Nucleus accumbens (tissue), 56 donors: ENCODE data around the gene PRRG4.
"Not testable (repeated sequence)": the region's sequence is repeated elsewhere in the genome, so short reads cannot be mapped to it uniquely, and the experiment has no call there.

Source experiments
- DNase-seq, 56 donors: peaks; one replicate each; lab custom pipeline; 2025; lab: John Stamatoyannopoulos, UW

The PRRG4 gene

DNA sequence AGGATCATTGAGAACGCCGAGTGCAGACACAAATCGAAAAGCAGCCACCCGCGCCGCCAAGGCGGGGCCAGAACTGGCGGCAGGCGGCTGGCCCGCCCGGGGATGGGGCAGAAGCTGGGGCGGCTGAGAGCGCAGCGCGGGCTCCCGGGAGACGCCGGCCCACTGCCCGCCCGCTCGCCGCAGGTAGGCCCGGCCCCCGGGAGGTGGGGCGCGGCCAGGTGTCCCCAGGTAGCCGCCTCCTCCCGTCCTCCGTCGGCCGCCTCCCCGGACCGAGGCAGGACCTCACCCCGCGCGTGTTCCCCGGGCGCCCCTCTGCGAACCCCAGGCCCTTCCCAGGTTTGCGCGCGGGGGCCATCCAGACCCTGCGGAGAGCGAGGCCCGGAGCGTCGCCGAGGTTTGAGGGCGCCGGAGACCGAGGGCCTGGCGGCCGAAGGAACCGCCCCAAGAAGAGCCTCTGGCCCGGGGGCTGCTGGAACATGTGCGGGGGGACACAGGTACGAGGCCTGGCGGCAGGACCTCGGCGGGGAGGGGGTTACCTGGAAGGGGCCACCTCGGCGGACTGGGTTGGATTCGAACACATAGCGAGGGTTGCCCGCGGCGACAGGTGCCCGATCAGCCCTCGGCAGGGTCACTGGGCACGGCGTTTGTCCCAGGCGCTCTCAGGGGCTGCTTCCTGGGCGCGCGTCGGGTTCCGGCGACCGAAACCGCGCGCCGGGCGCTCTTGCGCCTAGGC lies at the start of gene PRRG4:
Gene PRRG4, plus strand, starts transcription at position 248 of the 733 bp plus-strand sequence. CDS start 603 bp downstream, outside the sequence.
- peak in 34 of 56 donors; percentile 2 to 69 (median 14) for DNase-seq

DNA sequence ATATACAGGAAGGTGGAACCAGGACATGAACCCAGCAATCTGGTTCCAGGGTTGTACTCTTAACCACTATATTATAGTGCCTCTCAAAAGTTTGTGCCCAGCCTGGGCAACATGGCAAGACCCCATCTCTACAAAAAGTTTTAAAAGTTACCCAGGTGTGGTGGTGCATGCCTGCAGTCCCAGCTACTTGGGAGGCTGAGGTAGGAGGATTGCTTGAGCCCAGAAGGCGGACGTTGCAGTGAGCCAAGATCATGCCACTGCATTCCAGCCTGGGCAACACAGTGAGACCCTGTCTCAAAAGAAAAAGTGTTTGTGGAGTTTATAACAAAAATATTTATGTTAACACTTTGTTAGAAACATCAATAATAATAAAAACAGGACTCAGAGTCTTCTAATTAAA lies 48.9 kb upstream of the PRRG4 start:
- DNase-seq, result not testable (repeated sequence)

DNA sequence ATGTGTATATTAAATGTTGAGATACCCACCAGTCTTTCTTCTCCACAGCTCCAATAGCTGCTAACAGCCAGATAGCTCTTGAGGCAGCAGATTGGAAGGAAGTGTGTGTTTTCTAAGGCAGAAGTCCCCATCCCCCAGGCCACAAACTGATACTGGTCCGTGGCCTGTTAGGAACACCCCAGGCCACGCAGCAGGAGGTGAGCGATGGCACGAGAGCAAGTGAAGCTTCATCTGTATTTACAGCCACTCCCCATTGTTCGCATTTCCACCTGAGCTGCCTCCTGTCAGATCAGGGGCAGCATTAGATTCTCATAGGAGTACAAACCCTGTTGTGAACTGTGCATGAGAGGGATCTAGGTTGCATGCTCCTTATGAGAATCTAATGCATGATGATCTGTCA lies 48.0 kb upstream of the PRRG4 start:
- no peak for DNase-seq

DNA sequence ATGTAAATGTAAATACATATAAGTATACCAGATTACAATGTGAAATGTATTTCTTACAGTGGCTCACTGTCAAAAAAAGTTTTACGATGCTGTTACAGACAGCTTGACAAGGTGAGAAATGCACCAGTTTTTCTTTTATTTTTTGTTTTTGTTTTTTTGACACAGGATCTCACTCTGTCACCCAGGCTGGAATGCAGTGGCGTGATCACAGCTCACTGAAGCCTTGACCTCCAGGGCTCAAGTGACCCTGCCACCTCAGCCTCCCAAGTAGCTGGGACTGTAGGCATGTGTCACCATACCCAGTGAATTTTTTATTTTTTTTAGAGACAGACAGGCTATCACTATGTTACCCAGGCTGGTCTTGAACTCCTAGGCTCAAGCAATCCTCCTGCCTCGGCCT lies 44.5 kb upstream of the PRRG4 start:
- no peak for DNase-seq

DNA sequence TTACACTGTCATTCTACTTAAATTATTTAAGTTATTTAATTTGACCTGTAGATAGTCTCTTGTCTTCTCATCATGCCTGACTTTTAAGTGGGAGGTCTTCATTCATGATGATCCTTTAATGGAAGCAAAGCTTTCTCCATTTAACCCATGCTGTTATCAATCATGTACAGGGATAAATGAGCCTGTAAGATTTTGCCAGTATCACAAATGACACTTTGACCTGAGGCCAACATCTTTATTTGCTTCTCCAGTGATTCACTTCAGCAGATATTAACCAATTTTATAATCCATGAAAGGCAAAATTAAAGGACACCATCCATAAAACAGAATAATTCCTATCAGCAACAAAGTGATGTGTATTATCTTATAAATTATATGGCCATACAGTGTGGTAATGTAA lies 42.9 kb upstream of the PRRG4 start:
- DNase-seq, result no peak

DNA sequence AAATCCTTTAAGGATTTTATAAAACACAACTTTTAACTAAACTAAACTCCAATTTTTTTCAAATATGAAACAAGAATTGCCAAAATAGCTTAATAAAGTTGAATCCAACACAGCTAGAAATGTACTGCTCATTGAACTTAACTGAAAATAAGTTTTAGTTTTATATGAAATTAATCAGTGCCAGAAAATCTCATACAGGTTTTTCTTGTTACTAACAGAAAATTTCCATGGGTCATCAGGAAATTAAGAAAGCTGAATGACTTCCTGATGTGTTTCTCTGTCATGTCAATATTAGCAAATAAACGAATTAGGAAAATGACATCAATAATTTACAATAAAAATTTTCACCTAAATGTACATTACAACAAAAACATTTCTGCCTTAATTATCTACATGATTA lies 38.8 kb upstream of the PRRG4 start:
- DNase-seq, result no peak

DNA sequence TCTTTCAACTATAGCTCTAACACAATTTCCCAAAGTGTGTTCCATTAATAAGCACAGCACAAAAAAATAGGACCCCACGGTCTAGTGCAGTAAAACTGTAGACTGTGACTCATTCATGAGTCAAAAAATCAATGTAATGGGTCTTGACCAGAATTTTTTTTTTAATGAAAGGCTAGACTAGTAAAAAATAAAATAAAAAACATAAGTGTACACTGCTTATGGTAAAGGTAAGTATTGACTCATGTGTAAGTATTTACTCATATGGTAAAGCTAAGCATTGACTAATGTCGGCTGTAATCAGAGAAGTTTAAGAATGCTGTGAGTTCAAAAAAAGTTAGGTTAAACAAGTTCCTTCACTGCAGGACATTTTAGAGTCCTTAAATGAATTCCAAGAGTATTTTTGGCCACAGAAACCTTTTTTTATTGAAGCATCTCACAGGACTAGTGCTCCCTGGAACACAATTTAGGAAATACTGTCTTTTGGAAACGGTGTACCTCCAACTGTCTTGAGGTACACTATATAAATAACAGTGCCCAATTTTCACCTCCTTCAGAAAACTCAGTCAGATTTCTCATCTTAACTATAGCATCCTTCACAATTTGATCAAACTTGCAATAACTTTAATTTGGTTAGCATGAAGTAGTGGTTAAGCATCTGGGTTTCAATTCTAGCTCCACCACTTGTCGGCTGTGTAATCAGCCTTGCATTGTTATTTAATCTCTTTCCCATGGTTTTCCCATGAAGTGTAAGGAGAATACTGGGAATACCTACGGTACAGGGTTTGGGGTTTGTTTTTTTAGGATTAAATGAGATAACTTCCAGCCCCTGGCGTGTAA lies 37.4 kb upstream of the PRRG4 start:
- DNase-seq, result no peak

DNA sequence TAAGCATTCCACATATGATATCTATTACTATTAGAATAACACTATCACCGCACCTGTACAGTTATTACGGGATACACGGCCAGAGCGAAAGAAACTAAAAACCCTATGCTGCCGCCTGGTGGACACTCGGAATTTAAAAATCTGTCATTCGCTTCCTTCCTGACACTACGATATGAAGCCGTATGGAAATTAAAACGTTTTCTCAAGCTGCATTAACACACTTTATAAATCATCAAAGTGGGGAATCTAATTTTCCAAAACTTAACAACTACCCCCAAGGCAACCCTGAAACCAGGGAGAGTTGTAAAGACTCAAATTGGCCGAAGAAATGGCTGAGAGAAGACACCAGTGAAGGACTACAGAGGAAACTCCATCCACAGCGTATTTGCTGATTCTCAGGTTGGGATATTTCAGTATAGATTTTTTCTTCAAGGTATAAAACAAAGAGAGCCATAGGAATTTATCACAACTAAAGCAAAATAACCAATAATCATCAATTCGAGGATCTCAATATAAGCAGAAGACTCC lies 36.7 kb upstream of the PRRG4 start:
- DNase-seq, result peak in 40 of 56 donors; percentile 1 to 79 (median 21)

DNA sequence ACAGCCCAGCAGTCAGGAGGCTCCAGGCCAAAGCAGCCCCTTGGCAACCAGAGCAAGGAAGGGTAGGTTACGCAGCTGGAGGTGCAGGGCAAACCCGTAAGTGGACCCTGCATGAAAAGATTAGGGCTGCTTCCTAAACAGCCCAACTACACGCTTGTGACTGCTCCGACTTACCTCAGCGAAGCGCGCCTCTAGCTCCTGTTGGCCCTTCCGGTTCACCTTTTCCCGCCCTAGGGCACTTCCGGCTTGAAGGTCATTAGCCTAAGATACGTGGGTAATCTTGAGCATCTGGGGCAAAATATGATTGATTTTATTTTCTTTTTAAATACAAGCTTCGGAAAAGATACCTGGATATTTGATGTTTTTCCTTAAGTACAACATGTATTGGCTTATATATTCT lies 35.3 kb upstream of the PRRG4 start, which contains the start of gene CCDC73:
Gene CCDC73, minus strand, starts transcription at position 224 of the 400 bp plus-strand sequence. CDS start 34,419 bp downstream, outside the sequence.
- DNase-seq, result no peak

DNA sequence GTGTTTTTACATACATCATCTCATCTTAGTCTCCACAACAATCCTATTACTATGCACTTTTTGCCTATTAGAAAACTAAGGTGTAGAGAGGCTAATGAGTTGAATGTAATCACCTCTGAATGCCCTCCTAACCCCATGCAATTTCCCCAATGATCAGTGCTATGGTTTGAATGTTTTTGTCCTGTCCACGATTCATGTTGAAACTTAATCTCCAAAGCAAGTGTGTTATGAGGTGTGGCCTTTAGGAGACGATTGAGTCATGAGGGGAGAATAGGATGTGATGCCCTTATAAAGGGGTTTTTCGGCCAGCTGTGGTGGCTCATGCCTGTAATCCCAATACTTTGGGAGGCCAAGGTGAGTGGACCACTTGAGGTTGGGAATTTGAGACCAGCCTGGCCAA lies 33.3 kb upstream of the PRRG4 start:
- DNase-seq, result no peak

DNA sequence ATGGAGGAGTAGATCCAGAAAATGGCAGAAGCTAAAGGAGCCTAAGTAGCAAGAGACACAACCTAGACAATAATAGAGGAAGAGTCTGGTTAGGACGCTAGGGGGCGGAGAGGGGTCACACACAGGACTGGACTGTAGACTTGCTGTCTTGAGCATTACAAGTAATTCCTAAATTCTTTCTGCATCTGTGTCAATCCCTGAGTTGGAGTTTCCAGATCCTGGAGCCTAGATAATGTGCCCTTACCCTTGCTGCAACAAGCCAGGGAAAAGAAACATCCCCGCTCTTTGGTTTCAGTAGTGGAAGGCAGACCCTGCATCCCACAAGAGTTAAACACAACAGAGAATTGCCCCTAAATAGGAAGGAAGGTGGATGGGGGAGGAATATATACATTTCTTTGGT lies 20.4 kb upstream of the PRRG4 start:
- DNase-seq, result peak in 37 of 56 donors; percentile 2 to 73 (median 30)

DNA sequence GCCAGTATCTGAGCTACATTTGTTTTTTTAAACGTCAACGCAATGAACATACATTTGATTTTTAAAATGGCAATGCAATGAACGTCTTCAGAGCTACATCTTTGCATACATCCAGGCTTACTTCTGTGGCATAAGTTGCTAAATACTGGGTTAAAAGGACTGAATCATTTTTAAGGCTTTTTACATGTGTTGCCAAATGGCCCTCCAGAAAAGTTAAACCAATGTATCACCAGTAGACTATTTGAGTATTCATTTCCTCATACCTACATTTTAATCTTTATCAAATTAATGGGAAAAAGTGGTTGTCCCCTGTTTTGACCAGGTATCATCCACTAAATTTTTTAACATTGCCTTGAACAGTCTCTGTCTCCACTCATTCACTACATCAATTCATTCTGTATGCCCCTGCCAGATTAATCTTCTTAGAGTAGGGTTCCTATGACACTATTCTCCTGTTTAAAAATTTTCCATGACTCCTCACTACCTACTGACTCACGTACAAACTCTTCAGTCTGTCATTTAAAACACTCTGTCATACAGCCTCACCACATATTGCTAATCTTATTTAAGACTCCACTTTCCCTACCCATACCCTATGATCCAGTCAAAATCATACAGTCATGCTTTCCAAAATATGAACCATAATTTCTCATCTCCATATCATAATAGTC lies 12.4 kb upstream of the PRRG4 start:
- no peak for DNase-seq

DNA sequence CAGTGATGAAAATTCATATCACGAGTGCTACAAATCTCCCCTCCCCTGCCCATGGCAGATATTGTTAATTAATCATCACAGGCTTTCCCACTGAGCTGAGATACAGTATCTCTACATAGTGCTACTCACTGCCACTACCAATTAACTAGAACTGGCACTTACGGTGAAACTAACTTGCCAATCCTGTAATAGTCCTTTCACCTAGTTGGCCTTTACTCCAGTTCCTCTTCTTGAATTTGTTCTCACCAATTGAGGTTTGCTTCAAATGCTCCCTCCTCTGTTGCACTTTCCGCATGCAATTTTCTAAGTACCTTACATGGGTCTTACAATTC lies 11.9 kb upstream of the PRRG4 start:
- no peak for DNase-seq

DNA sequence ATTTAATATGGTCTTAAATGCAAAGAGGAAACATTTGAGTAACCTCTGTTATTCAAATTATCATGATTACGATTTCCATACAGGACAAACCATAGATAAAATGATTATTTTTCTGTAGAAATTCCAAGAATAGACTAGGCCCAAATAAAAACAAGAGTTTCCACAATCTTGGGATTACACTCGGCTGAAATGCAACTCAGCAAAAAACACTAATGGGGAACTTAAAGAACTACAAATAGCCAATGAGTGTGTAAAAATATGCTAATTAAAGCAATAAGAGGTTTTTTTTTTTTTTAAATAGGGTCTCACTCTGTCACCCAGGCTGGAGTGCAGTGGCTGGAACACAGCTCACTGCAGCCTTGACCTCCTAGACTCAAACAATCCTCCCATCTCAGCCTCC lies 10.5 kb upstream of the PRRG4 start:
- DNase-seq, result no peak

DNA sequence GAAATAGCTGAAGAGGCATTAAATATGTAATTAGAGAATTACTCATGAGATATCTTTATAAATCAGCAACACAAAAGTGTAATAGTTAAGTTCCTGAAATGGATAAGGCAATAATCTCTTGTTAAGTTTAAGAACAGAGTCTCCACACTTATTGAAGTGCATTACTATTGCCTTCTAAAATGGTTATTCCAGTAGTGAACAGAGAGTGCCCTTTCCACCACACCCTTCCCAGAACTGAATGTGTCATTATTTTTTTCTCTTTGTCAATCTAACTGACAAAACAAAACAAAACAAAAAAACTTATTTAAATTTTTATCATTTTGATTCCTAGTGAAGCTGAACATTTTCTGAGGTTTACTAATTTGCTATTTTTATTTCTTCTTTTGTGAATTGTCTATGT lies 9.2 kb upstream of the PRRG4 start:
- no peak for DNase-seq

DNA sequence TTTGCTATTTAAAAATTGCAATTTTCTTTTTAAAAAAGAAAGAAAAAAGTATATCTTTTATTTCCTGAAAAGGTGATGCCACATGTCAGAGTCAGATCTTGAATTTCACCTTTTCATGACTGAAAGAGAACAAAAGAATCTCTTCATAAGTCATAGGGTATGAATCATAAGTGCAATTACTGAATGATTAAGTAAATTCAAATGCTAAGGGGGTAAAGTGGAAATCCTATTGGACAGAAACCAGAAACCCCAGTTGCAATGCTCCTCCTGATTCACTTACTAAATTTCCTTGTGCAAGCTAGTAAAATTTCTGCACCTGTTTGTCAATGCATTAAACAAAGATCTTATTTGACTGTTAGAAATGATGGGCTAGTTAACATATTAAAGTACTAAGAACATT lies 8.2 kb upstream of the PRRG4 start:
- no peak for DNase-seq

DNA sequence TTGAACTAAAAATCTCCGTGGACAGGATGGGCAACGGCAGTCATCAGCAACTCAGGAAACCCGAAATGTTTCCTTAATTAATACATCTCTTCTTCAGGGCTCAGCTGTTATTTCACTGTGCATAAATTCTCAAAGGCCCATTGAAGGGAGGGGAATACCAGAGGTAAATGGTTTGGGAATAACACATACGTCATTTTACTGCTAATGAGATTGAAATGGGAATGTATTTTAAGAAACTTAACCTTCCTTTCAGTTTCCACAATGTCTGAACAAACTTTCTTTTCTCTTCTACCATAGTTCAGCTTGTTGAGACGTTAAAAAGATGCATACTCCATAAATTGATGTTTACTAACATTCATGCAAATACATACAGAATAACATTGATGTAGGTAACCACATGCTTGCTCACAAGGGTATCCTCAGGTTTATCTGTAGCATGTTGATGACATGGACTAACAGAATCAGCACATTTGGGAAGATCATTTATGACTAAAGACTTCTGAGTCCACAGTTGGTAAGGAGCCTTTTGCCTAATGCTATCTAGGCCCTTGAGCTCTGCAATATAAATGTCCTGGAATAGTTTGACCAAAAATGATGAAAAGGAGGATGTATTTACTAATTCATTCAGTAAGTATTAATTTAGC lies 7.7 kb upstream of the PRRG4 start:
- no peak for DNase-seq

DNA sequence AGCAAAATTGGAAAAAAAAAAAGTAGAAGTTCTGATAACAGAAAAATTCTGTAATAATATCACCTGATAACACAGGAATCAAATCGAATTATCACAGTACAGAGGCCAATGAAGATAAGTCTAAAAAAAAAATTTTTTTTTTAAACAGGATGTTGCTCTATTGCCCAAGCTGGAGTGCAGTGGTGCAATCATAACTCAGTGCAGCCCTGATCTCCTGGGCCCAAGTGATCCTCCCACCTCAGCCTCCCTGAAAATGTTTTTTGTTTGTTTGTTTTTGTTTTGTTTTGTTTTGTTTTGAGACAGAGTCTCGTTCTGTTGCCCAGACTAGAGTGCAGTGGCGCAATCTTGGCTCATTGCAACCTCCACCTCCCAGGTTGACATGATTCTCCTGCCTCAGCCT lies 6.1 kb upstream of the PRRG4 start:
- not testable (repeated sequence) for DNase-seq

DNA sequence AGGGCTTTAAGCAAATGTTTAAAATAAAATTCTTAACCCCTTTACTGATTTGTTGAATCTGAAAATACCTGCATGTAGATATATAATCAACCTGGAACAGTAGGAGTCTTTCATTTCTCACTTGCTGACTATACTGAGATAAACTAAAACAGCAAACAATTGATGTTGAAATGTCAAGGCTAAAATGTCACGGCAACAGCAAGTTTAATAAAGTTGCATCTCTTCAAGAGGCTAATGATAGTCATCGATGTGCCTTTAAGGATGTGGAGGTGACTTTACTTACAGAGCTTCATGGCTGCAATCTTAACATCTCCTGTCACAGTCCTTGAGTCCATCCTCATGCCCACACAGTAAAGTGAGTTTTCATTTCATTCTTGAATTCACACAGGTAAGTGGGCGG lies 3.6 kb upstream of the PRRG4 start:
- no peak for DNase-seq

DNA sequence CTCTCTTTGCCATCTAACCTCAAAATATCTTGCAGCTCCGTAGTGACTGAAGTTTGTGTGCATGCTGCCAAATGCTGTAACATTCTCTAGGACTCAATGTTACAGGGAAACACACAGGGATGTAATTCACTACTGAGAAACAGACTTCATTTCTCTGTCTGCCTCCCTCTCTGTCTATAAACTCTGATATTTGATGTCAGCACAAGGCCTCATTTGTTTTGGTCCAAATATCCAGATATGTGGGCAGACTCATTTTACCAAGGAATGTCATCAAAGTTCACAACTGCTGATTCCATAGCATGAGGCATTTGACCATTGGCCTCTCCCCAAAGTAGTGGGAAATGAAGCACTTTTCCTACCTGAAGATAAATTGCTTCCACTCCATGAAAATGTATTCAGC lies 2.5 kb upstream of the PRRG4 start:
- DNase-seq, result no peak
